HG03135 (cell line): Measurements from ENCODE around the gene HOXC11.

ENCODE experiments used
- ATAC-seq: cut with Tn5 transposase; IDR thresholded peaks from one replicate; pipeline ENCODE4 v1.9.1; 2021; ENCODE audit warnings: mild to moderate bottlenecking, moderate library complexity; ENCODE audit not compliant: unreplicated experiment

HOXC11 gene

DNA sequence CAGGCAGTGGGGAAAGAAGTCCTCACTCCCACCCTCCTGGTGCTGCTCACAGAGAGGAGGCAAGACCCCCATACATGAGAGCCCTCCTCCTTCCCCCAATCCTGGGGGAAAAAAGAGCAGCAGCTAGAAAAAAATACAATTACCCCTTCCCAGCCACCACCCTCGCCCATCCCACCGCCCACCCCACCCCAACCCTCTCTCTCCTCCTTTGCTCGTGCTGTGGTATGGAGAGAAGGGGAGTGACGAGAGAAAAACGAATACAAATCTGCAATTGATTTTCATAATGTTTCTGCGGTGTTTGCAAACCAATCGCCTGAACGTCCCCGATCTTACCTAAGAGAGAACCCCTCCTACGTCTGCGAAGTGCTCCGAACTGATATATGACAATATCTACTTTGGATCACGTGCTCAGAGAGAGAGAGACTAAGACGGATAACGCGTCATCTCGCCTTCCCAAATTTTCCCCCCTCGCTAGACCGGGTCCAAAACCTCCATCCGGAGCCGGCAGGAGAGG lies at the start of gene HOXC11:
Gene HOXC11 (plus strand): TSS at position 405 of the 514 bp plus-strand sequence. CDS start 116 bp downstream, outside the sequence.
- ATAC-seq = no peak

DNA sequence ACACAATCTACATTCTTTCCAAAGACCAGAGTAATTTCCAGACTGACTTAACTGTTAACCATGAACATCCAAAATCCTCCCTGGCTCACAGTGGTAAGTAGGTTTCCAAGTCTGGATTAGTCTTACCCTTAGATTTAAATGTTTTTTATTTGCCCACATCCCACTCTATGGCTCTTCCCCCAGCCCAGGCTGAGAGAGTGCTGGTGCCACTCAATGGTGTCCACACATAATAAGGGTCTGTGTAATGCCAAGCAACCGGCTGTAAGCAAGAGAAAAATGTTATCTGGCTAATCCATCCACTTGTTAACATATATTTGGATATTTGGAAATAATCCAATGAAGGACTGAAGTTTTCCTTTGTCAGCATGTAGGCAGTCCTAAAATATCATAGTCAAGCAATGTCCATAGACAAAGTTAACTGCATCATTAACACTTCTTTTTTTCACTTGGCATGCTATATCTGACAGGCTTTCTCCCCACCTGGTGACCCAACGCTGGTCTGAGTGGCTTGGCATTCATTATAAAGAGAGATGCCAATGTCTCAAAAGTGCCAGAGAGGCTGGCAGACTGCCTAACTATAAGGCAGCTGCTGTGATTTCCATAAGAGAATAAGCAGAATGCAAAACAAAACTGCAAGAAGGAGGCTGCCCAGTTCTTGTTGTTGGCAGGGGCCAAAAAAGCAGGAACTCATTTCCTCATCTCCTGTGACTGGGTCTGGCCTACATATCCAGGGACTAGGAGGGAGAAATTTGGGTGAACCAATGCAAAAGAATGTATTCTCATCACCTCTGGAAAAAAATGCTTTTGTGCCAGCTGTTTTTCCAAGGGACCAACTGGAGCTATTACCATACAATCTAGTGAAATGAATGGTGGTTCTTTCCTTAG lies 48.2 kb upstream of the HOXC11 start:
- ATAC-seq = no peak

DNA sequence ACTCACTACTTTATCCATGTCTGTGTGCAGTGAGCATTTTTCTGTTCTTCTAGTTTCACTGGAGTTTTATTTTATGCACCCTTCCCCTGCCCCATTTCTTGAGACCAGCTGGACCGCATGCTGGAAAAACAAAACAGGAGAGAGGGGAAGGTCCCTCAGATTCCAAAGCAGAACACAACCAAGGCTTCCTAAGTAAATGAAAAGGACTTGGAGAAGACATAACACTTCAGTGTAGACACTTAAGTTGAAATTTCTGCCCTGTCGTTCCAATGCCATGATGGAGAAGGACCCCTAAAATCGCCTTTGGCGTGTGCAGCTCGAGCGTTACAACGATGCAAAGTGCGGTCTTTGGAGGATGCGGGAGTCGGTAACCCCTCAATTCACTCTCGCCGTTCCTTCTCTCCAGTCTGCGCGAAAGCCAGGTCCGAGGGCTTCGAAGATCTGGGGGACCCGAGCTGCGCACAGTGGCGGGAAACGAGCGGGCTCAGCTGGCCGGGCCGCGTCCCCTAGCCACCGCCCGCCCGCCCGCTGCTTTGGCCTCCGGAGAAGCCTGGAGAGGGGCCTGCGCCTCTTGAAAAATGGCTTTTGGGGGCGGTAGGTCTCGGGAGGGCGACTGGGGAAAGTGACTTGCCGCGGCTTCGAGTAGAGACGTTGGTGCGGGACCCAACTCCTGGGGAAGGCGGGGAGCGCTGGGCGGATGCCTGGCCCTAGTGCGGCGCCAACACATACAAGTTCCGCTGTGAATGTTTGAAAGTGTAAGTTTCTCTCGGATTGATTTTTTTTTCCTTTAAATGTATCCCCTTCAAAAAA lies 45.5 kb upstream of the HOXC11 start:
- ATAC-seq = no peak

DNA sequence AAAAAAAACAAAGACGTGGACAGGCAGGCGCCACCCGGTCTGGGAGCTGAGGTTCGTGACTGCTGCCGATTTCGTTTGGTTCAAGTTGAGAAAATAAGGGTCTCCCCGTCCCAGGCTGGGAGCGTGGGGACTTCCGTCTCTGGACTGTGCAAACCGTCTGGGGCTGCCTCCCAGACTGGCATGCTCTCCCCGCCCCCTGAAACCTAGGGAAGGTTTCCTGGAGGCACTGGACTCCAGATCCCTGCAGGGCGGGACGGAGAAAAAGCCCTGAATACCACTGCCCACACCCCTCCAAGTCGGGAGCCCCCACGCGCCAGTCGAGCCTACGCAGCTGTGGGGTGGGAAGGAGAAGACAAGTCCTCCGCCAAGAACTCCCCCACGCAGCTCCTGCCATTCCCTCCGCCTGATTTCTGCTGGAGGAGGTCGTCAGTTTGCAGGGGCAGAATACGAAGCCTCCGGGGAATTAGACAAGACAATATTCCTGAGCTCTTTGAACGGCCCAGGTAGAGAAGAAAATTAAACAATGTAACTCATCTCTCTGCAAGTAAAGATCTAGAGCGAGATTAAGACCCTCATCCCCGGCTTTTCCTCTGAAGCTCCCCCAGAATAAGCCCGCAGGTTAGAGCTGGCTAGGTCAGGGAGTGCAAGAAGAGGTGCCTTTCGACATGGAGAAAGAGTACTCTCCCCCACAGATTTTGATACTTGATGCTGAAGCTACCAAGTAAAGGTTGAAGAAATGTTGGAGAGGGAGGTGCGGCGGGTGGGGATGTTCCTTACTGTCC lies 44.7 kb upstream of the HOXC11 start:
- ATAC-seq = no peak

DNA sequence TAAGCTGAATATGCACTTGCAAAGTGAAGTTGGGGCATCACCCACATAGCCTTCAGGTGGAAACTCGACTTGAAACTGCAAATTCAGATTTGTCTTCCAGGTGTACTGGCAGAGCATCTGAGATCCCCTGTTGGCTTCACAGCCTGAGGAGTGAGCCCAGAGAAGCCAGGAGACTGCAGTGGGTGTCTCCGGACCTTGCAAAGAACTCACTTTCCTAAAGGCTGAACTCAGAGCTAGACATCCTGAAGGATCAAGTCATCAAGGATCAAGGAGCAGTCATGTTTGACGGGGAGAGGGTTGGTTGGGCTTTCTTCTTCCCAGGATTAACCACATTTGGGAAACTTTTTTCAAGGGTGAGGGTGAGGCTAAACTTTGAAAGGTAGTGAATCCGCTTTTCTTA lies 43.4 kb upstream of the HOXC11 start:
- no peak for ATAC-seq

DNA sequence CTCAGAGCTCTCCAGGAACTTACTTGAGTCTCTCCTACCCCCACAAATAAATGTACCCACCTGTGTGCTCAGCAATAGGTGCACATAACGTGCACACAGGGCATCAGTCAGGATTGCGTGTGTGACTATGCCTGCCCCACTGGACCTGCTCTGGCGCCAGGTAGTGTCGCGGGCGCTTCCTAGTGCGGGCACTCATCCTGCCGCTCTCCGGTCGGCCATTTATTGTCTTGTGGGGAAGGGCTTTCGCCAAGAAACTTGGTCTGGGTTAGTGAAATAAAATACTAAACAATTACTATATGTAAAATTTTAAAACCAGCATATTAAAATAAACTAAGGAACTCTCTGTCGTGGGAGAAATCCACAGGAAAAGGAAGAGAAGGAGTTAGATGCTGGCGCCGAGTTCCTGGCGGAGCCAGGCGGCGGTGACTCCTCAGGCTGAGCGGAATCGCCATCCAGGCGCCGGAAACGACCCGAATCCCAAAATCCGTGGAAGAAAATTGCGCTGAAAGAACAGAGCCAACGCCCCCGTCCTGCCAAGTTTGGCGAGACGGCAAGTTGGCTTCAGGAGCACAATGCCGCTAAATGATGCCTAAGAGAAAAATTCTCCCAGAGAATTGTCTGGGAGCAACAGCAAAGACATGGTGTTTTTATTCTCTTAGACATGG lies 42.2 kb upstream of the HOXC11 start:
- no peak for ATAC-seq

DNA sequence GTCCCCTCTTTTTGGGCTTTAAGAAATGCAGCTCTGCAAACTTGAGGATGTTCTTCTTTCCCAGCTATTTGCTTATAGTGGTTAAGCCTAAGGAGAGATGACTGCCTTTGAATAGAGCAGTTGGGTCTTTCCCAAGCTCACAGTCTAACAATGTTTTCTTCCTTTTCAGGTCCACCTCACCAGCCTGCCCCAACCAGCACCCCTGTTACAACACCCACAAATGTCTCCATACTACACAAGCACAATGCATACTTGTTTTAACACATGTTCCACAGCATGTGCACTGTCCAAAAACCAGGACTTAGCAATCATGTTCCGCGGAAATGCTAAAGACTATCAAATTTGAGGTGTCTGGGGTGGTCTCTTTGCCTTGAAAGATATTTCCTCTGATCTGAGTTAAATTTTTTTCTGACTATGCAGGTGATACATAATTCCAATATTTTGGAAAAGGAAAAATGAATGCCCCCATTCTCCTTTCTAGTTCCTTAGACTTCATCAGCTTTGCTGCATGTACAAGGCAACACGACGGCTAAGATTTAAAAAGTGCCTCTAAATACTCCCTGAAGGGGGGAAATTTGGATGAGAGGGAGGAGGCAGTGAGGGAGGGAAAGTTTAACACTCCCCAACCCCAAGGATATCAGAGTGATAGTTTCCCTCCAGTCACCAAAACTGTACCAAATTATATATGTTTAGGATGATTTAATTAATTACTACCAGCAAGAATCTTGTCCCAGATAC lies 40.9 kb upstream of the HOXC11 start:
- no peak for ATAC-seq

DNA sequence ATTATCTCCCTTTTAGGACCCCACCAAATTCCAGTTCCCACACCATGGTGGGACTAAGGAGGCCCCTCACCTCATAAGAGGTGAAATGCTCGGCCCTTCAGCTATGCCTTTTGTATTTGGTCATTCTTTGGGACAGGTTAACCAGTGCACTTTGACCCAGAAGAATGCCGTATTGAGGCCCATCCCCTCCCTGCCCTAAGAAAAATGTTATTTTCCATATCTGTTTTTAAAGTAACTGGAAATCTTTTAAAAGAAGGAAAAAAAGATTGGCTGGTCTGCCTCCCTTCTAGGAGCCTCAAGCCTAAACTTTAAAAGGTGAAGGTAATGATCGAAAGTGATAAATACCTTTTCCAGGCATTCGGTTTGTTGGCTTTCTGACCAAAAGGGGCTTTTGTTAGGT lies 40.0 kb upstream of the HOXC11 start:
- no peak for ATAC-seq

DNA sequence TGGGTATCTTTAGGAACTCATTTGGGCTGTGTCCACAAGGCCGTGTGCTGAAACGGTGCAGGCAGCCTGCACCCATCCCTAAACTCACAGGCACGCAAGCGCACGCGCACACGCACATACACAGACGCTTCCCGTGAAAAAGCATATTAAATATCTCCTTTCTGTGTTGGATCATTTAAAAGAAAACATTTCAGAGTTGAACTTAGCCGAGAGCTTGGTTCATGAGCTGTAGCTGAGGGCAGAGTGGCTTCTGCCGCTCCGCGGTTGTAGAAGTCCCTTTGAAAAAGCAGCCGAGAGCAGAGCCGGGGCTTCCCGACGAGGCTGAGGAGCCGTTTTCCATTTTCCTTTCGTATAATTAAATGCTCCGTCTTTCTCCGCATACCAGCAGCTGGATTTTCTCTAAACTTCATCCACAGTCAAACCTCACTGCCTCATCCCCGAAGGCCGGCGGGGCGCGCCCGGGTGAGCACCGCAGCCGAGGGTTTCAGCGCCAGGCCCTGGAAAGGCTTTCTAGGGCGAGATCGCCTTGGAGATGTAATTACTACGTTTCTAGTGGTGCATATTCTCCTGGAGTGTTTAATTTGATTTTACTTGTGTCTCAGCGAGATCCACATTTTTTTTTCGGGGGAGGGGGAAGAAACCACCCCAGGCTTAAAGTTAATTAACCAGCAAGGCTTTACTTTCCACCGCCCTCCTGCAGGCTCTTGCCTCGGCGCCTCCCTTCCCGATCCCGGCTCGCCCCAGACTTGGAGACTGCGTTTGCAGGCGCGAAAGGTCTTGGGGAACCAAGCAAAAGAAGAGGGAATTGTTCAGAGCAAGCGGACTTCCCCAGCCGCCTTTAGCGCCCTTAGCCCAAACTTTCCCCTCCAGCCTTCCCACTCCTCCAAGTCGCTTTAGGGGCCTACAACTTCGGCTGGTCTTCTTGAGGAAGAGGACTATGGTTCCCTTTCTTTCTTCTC lies 37.3 kb upstream of the HOXC11 start:
- ATAC-seq = no peak

DNA sequence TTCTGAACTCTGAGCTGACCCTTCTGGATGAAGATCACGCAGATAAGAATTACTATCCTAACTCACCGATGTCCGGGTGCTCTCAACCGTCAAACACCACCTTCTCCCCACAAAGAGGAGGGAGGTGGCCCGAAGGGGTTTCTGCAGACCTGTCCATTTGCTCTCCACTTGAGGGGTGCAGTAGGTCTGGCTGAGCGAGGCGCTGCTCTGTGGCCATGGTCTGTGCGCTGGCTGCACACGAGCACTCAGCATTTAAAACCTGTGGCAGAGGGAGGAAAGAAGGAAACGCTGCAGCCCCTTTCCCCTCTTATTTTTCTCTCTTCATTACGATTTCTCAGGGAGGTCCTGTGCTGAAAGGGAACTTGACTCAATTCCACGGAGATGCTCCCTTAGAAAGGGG lies 35.8 kb upstream of the HOXC11 start:
- no peak for ATAC-seq

DNA sequence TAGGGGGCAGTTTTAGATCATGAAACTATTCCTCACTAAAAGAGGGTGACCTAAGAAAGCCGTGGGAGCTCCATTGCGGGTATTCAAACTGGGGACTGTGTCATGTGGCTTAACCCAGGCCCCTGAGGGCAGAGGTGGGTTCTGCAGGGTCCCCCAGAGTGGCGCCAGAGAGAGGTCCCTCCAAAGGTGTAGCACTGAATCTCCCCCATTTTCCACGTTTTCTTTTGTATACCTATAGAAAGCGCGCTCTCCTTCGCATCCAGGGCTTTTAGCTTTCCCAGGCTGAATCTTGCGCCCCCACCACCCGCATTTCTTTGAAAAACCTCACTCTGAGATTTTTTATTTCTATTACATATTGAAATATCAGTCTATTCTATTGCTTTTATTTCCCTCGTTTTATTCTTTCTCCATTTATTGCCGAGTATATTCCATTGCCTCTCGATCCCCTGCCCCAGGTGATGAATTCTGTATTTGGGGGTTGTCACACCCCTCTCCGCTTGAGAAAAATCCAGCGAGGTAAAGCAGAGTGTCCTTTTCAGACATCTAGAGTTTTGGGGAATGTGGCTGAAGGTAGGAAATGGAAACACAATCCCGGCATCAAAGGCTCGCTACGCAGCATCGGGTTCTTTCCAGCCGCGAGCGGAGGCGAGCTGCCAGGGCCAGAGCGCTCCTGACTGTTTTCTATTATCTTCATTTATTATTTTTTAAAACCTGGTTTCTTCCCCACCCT lies 35.2 kb upstream of the HOXC11 start:
- no peak for ATAC-seq

DNA sequence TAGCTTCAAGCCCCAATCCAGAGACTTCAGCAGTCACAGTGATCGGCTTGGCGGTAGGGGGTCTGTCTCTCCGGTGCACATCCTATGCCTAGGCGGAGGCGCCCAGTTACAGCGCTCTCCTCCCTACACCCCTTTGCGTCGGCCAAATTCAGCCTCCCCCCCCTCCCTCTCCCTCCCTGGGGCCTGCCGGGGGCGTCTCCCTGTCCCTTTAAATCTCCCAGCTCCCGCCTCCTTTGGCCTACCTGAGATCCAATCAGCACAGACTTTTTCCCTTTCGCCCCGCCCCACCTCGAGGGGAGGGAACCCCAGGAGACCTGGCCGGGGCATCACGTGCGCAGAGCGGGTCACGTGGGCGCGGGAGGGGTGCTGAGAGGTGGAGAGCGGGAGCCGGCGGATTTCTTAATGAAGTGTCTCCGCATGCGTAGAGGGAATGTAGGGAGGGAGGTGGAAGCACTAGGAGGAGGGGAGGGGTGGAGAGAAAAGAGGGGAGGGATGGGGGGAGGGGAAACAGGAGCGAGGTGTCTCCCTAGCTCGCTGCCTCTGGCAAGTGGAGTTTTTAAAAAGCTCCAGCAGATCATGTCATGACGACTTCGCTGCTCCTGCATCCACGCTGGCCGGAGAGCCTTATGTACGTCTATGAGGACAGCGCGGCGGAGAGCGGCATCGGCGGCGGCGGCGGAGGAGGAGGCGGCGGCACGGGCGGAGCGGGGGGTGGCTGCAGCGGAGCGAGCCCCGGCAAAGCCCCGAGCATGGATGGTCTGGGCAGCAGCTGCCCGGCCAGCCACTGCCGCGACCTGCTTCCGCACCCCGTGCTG lies 34.4 kb upstream of the HOXC11 start, which contains the start of gene HOXC13:
Gene HOXC13 (plus strand): TSS at position 506 of the 815 bp plus-strand sequence. CDS start 76 bp downstream, at position 582.
- no peak for ATAC-seq

DNA sequence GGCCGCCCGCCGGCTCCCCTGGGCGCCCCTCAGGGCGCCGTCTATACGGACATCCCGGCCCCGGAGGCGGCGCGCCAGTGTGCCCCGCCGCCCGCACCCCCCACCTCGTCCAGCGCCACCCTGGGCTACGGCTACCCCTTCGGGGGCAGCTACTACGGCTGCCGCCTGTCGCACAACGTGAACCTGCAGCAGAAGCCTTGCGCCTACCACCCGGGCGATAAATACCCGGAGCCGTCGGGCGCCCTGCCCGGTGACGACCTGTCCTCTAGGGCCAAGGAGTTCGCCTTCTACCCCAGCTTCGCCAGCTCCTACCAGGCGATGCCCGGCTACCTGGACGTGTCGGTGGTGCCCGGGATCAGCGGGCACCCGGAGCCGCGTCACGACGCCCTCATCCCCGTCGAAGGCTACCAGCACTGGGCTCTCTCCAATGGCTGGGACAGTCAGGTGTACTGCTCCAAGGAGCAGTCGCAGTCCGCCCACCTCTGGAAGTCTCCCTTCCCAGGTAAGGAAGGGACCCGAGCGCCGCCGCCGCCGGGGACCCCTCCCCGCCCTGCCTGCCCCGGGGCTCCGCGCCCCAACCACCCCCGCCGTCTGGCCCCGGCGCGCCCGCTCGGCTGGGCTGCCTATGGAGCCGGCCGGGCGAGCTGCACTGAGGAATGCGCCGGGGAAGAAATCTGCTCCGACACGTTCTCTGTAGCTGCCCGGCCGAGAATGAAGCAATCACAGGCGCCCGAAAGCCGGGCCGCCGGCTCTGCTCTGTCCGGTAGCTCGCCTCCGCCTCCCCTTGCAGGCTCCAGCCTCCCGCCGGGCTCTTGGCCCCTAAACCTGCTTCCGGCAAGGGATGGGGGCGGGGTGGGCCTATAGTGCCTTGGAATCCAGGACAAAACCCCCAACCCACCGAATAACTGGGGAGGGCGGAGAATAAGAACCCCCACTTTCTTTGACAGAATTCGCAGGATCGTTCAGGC lies 33.5 kb upstream of the HOXC11 start:
- no peak for ATAC-seq

DNA sequence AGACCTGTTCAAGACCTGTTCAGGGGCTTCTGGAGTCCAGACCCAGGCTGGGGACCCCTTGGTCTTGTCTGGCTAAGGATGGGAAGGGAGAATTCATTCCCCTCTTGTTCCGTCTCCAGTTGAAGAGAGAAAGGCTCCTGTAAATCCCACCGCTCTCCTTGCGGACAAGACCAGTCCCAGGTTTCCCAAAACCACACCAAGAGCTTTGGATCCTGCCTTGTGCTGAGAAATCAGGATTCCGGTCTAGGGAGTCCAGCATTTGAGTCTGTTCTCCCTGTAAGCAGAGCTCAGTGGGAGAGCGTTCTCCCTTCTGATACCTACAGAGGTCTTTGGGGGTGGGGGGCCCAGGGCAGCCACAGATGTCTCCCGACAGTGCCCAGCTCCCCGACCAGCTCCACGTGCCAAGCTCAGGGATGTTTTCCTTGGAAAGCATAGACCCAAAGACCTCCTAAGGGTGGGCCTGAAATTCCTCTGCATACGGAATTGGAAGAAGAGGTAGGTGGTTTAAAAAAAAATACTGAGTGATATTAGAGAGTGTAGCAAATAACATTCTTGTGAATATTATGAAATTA lies 32.4 kb upstream of the HOXC11 start:
- ATAC-seq = no peak

DNA sequence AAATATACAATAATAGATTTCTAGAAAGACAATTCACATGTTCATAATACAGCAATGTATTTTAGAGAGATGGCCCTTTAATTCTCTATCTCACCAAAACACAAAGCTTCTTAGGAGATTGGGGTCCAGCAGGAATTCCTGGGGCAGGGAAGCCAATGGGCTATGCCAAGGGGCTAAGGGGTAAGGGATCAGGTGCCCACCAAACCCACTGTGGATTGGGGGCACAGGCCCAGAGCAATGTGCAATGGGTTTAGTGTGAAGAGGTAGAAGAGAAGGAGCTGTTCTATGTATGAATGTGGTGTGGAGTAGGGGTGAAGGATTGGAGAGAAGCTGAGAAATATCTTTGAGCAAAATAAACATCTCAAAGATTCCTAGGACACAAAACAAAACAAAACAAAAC lies 31.7 kb upstream of the HOXC11 start:
- no peak for ATAC-seq

DNA sequence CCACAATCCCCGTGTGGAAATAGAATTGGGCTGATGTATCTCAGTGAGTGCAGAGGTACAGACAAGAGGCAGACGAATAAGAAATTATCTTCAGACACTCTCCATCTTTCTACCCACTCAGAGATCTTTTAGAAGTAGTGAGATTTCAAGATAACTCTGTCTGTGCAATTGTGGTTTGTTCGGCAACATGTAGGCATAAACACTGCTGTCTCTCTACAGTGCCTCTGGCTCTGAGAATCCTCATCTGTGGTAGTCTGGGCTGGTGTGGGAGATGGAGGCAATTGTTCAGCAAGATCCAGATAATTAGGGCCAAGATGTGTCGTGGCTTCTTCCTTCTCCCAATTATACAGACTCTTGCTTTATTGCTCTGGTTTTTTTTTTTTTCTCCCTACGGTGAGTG lies 31.2 kb upstream of the HOXC11 start:
- ATAC-seq = no peak
